ENCODE data around the gene PLA1A.
A peak's percentile ranks its signal among the peaks of the same experiment; 100 is the strongest.
"Not testable (repeated sequence)": the region's sequence is repeated elsewhere in the genome, so short reads cannot be mapped to it uniquely, and the experiment has no call there.

Gene PLA1A

GRCh38 chr3:119664850-119665379 lies 67.2 kb downstream of the PLA1A start:
- peak overlapping the region in 1 of 2 donors; percentile 22 for H3K4me3 ChIP-seq (ENCODE audit: low read length in 2 of 2)
- no peaks in the 10 kb centered on the region for H3K27me3 ChIP-seq (ENCODE audit: control insufficient read depth in 1 of 2, insufficient read depth in 2 of 2, low read length in 2 of 2)
- H3K4me1 ChIP-seq (ENCODE audit: control insufficient read depth, insufficient read depth, low read length), result peaks cover 30% of the 10 kb centered on the region
- peak overlapping the region; percentile 56 for H3K27ac ChIP-seq (ENCODE audit: low read length)
- no peaks in the 10 kb centered on the region for H3K9me3 ChIP-seq (ENCODE audit: control insufficient read depth in 2 of 2, low read length in 2 of 2)
- H3K36me3 ChIP-seq (ENCODE audit: control insufficient read depth in 2 of 2, insufficient read depth in 2 of 2, low read length in 2 of 2), result no peaks in the 10 kb centered on the region
- H3K9ac ChIP-seq (ENCODE audit: low read length in 2 of 2), result peak overlapping the region in 1 of 2 donors; percentile 25

GRCh38 chr3:119665954-119666559 lies 68.4 kb downstream of the PLA1A start:
- peaks cover 27% of the 10 kb centered on the region for H3K4me1 ChIP-seq (ENCODE audit: control insufficient read depth, insufficient read depth, low read length)
- no peaks in the 10 kb centered on the region for H3K9me3 ChIP-seq (ENCODE audit: control insufficient read depth in 2 of 2, low read length in 2 of 2)
- H3K36me3 ChIP-seq (ENCODE audit: control insufficient read depth in 2 of 2, insufficient read depth in 2 of 2, low read length in 2 of 2), result no peaks in the 10 kb centered on the region
- no peak overlapping the region for H3K27ac ChIP-seq (ENCODE audit: low read length)
- no peak overlapping the region for H3K4me3 ChIP-seq (ENCODE audit: low read length in 2 of 2)
- no peak overlapping the region for H3K9ac ChIP-seq (ENCODE audit: low read length in 2 of 2)
- H3K27me3 ChIP-seq (ENCODE audit: control insufficient read depth in 1 of 2, insufficient read depth in 2 of 2, low read length in 2 of 2), result no peaks in the 10 kb centered on the region

GRCh38 chr3:119669906-119670570 lies 72.4 kb downstream of the PLA1A start:
- H3K27me3 ChIP-seq (ENCODE audit: control insufficient read depth in 1 of 2, insufficient read depth in 2 of 2, low read length in 2 of 2), result no peaks in the 10 kb centered on the region
- peaks cover 3% of the 10 kb centered on the region for H3K4me1 ChIP-seq (ENCODE audit: control insufficient read depth, insufficient read depth, low read length)
- no peak overlapping the region for H3K27ac ChIP-seq (ENCODE audit: low read length)
- no peak overlapping the region for H3K4me3 ChIP-seq (ENCODE audit: low read length in 2 of 2)
- peaks cover 7 to 12% of the 10 kb centered on the region in 2 donors for H3K36me3 ChIP-seq (ENCODE audit: control insufficient read depth in 2 of 2, insufficient read depth in 2 of 2, low read length in 2 of 2)
- no peak overlapping the region for H3K9ac ChIP-seq (ENCODE audit: low read length in 2 of 2)
- no peaks in the 10 kb centered on the region for H3K9me3 ChIP-seq (ENCODE audit: control insufficient read depth in 2 of 2, low read length in 2 of 2)

DNA sequence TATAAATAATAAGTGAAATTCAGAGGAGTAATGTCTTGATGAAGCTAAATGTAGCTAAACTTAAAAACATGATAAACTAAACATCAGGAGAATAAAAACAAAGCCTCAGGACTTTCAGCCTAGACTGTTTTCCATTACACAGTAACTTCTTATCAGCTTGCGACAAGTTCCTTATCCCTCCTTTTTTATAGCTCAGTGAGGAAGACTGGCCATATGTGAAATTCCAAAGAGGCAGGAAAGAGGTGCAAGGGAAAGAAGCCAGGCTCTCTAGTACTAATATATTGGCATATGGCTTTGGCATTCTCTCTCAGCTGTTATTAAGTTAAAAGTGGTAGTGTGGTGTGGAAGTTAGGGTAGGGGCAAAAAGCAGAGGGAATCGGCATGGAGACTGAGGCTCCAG lies 75.1 kb downstream of the PLA1A start:
- Histone ChIP-seq H3K9ac (ENCODE audit: low read length in 2 of 2) (no peak overlapping the region), H3K36me3 (ENCODE audit: control insufficient read depth in 2 of 2, insufficient read depth in 2 of 2, low read length in 2 of 2) (peaks cover 7 to 12% of the 10 kb centered on the region in 2 donors), H3K27me3 (ENCODE audit: control insufficient read depth in 1 of 2, insufficient read depth in 2 of 2, low read length in 2 of 2) (no peaks in the 10 kb centered on the region), H3K4me1 (ENCODE audit: control insufficient read depth, insufficient read depth, low read length) (peaks cover 5% of the 10 kb centered on the region), H3K4me3 (ENCODE audit: low read length in 2 of 2) (no peak overlapping the region), H3K27ac (ENCODE audit: low read length) (no peak overlapping the region), H3K9me3 (ENCODE audit: control insufficient read depth in 2 of 2, low read length in 2 of 2) (no peaks in the 10 kb centered on the region)

DNA sequence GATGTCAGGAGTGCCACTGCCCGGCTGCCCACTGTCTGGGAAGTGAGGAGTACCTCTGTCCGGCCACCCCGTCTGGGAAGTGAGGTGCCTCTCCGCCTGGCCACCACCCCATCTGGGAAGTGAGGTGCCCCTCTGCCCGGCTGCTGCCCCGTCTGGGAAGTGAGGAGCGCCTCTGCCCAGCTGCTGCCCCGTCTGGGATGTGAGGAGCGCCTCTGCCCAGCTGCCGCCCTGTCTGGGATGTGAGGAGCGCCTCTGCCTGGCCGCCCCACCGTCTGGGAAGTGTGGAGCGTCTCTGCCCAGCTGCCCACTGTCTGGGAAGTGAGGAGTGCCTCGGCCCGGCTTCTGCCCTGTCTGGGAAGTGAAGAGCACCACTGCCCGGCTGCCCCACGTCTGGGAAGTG lies 76.2 kb downstream of the PLA1A start:
- Histone ChIP-seq H3K9ac (ENCODE audit: low read length in 2 of 2) (no peak overlapping the region), H3K27me3 (ENCODE audit: control insufficient read depth in 1 of 2, insufficient read depth in 2 of 2, low read length in 2 of 2) (no peaks in the 10 kb centered on the region), H3K4me3 (ENCODE audit: low read length in 2 of 2) (no peak overlapping the region), H3K4me1 (ENCODE audit: control insufficient read depth, insufficient read depth, low read length) (peaks cover 5% of the 10 kb centered on the region), H3K9me3 (ENCODE audit: control insufficient read depth in 2 of 2, low read length in 2 of 2) (no peaks in the 10 kb centered on the region), H3K36me3 (ENCODE audit: control insufficient read depth in 2 of 2, insufficient read depth in 2 of 2, low read length in 2 of 2) (peaks cover 7 to 12% of the 10 kb centered on the region in 2 donors), H3K27ac (ENCODE audit: low read length) (no peak overlapping the region)

- peaks cover 7 to 12% of the 10 kb centered on the region in 2 donors for H3K36me3 ChIP-seq (ENCODE audit: control insufficient read depth in 2 of 2, insufficient read depth in 2 of 2, low read length in 2 of 2)
- peak overlapping the region; percentile 72 to 84 for H3K4me3 ChIP-seq (ENCODE audit: low read length in 2 of 2)
- H3K27me3 ChIP-seq (ENCODE audit: control insufficient read depth in 1 of 2, insufficient read depth in 2 of 2, low read length in 2 of 2), result no peaks in the 10 kb centered on the region
- H3K27ac ChIP-seq (ENCODE audit: low read length), result no peak overlapping the region
- peaks cover 5% of the 10 kb centered on the region for H3K4me1 ChIP-seq (ENCODE audit: control insufficient read depth, insufficient read depth, low read length)
- H3K9ac ChIP-seq (ENCODE audit: low read length in 2 of 2), result no peak overlapping the region
- no peaks in the 10 kb centered on the region for H3K9me3 ChIP-seq (ENCODE audit: control insufficient read depth in 2 of 2, low read length in 2 of 2)
These were observed 77.6 kb downstream of the PLA1A start for GRCh38 chr3:119675188-119675874.

GRCh38 chr3:119676020-119676419 lies 78.3 kb downstream of the PLA1A start:
- Histone ChIP-seq H3K4me1 (ENCODE audit: control insufficient read depth, insufficient read depth, low read length) (peaks cover 5% of the 10 kb centered on the region), H3K9ac (ENCODE audit: low read length in 2 of 2) (peak overlapping the region in 1 of 2 donors; percentile 89), H3K9me3 (ENCODE audit: control insufficient read depth in 2 of 2, low read length in 2 of 2) (no peaks in the 10 kb centered on the region), H3K4me3 (ENCODE audit: low read length in 2 of 2) (peak overlapping the region; percentile 72 to 84), H3K27ac (ENCODE audit: low read length) (peak overlapping the region; percentile 46), H3K27me3 (ENCODE audit: control insufficient read depth in 1 of 2, insufficient read depth in 2 of 2, low read length in 2 of 2) (no peaks in the 10 kb centered on the region), H3K36me3 (ENCODE audit: control insufficient read depth in 2 of 2, insufficient read depth in 2 of 2, low read length in 2 of 2) (peaks cover 7 to 12% of the 10 kb centered on the region in 2 donors)

DNA sequence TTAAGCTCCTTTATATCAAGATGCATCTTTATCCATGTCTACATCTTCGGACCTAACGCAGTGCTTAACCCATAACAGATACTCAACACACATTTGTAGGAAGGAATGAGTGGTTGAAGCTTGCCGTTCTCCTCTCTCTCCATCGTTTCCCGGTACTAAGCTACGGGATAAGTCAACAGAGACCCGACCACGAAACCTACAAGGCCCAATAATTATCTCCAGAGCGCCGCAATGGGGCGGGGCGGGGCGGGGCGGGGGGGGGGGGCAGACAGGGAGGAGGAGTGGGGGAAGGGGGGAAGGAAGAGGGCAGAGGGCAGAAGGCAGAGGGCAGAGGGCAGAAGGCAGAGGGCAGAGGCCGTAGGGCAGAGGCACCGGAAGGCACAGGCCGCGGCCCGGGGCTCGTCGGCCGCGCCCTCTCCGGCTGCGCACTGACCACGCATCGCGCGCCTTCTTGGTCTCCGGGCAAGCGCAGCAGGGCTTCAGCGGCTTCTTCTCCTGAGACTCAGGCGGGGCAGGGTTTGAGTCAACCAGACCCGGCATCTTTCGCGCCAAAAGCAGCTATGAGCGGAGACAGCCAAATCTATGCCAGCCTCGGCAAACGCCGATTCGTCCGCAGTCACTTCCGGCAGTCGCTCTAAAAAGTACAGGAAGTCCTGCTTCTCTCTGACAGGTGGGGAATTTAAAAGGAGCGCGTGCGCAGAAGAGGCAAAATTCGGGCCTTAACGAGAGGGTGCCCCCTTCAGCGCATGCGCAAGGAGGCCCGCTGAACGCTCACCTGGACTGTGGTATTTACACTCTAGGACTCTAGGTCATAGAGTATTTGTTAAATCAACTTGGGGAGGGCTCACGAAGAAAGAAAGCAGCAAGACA lies 79.3 kb downstream of the PLA1A start, which contains the start of gene COX17:
COX17 (minus strand) TSS at position 636 of the 870 bp plus-strand sequence; CDS start at position 540, 96 bp downstream.
- Histone ChIP-seq H3K9ac (ENCODE audit: low read length in 2 of 2) (peak within 1 kb of the TSS; percentile 89 to 91), H3K4me3 (ENCODE audit: low read length in 2 of 2) (peak within 1 kb of the TSS; percentile 72 to 89), H3K36me3 (ENCODE audit: control insufficient read depth in 2 of 2, insufficient read depth in 2 of 2, low read length in 2 of 2) (peaks cover 3 to 7% of the 10 kb centered on the region in 2 donors), H3K27me3 (ENCODE audit: control insufficient read depth in 1 of 2, insufficient read depth in 2 of 2, low read length in 2 of 2) (no peaks in the 10 kb centered on the region), H3K4me1 (ENCODE audit: control insufficient read depth, insufficient read depth, low read length) (peaks cover 5% of the 10 kb centered on the region), H3K9me3 (ENCODE audit: control insufficient read depth in 2 of 2, low read length in 2 of 2) (no peaks in the 10 kb centered on the region), H3K27ac (ENCODE audit: low read length) (peak within 1 kb of the TSS; percentile 86)

DNA sequence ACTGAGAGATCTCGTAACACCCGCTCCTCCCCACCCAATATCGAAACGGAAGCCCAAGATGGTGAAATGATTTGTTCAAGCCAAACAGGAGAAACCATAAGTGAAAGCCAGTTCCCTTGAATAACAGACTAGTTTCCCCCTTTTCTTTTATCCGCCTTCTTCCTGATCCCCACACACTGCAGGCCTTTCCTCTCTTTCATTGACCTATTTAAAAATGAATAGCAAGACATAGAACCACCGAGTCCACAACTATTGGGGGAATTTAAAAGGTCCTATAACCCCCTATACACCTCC lies 79.9 kb downstream of the PLA1A start:
- Histone ChIP-seq H3K27me3 (ENCODE audit: control insufficient read depth in 1 of 2, insufficient read depth in 2 of 2, low read length in 2 of 2) (no peaks in the 10 kb centered on the region), H3K9ac (ENCODE audit: low read length in 2 of 2) (peak overlapping the region; percentile 89 to 91), H3K9me3 (ENCODE audit: control insufficient read depth in 2 of 2, low read length in 2 of 2) (no peaks in the 10 kb centered on the region), H3K4me3 (ENCODE audit: low read length in 2 of 2) (peak overlapping the region; percentile 72 to 89), H3K27ac (ENCODE audit: low read length) (peak overlapping the region; percentile 86), H3K36me3 (ENCODE audit: control insufficient read depth in 2 of 2, insufficient read depth in 2 of 2, low read length in 2 of 2) (peaks cover 0 to 7% of the 10 kb centered on the region in 2 donors), H3K4me1 (ENCODE audit: control insufficient read depth, insufficient read depth, low read length) (peaks cover 5% of the 10 kb centered on the region)

GRCh38 chr3:119678209-119678608 lies 80.5 kb downstream of the PLA1A start:
- H3K4me1 ChIP-seq (ENCODE audit: control insufficient read depth, insufficient read depth, low read length); H3K9me3 ChIP-seq (ENCODE audit: control insufficient read depth in 2 of 2, low read length in 2 of 2); H3K9ac ChIP-seq (ENCODE audit: low read length in 2 of 2); H3K27me3 ChIP-seq (ENCODE audit: control insufficient read depth in 1 of 2, insufficient read depth in 2 of 2, low read length in 2 of 2); H3K27ac ChIP-seq (ENCODE audit: low read length); H3K36me3 ChIP-seq (ENCODE audit: control insufficient read depth in 2 of 2, insufficient read depth in 2 of 2, low read length in 2 of 2); H3K4me3 ChIP-seq (ENCODE audit: low read length in 2 of 2): not testable (repeated sequence)

Data from stomach smooth muscle (tissue), 2 donors.